ENCODE measurements around the gene INTS4.

GRCh38 chr11:78019808-78020207, 25.3 kb upstream of the INTS4 start:
- TF ChIP-seq CTCF (IDR thresholded peaks at IDR 0.05; ENCODE audit: insufficient read depth, low read length, poor library complexity, severe bottlenecking) (no peak), EZH2phosphoT487 (conservative IDR thresholded peaks at IDR 0.05; ENCODE audit: low read length) (no peak)

Data from SU-DHL-6 (cell line).